Adrenal gland (tissue), 12 donors: ENCODE measurements around the gene POMT1. TPM values are rescaled to one million over a fixed set of nuclear protein-coding genes. Genes with fewer than 3 reads are reported as not detected.

Source experiments
- DNase-seq, 7 donors: peaks; one replicate each; pipeline ENCODE4 v3.0.0-alpha.2; 2019 to 2020
- H3K27ac ChIP-seq, 5 donors: fragments of 200-600 bp; sonication (generic) in 4 of 5; 1 replicate in 3 of 5; 2 replicates in 2 of 5; pipeline versions ENCODE4 v1.5.1 to v1.8.0; 2016 to 2020; ENCODE audit warnings: mild to moderate bottlenecking in 1 of 5
- H3K27me3 ChIP-seq: fragments of 200-600 bp; 2 replicates; pipeline ENCODE4 v1.8.0; 2021
- H3K36me3 ChIP-seq, 2 donors: fragments of 200-600 bp; replicated peaks in 1 of 2; 1 replicate in 1 of 2; 2 replicates in 1 of 2; pipeline versions ENCODE4 v1.5.1 to v1.8.0; 2018 to 2022
- H3K4me1 ChIP-seq, 2 donors: fragments of 200-600 bp; replicated peaks in 1 of 2; 1 replicate in 1 of 2; 2 replicates in 1 of 2; pipeline versions ENCODE4 v1.5.1 to v1.8.0; 2018 to 2021
- H3K4me3 ChIP-seq, 4 donors: fragments of 200-600 bp; sonication (generic) in 3 of 4; one replicate each; pipeline ENCODE4 v1.5.1; 2016 to 2018
- H3K9me3 ChIP-seq, 3 donors: fragments of 200-600 bp; sonication (generic) in 1 of 3; replicated peaks in 1 of 3; 1 replicate in 2 of 3; 2 replicates in 1 of 3; pipeline versions ENCODE4 v1.5.1 to v1.8.0; 2016 to 2021
- POLR2A ChIP-seq, 2 donors: fragments of 450-650 bp; IDR thresholded peaks; one replicate each; pipeline ENCODE4 v1.6.1; 2017; ENCODE audit warnings: antibody characterized with exemption in 2 of 2, mild to moderate bottlenecking in 2 of 2, moderate library complexity in 1 of 2
- WGBS, 4 donors: extraction: QIAGEN DNeasy Blood & Tissue Kit in 2 of 4; methylation state at CpG; one replicate each; pipeline versions ENCODE4 v1.1.5 to v1.1.7; 2013 to 2017; 5-methylcytosine and 5-hydroxymethylcytosine counted together
- intact Hi-C, 2 donors: fragments of 100-400 bp; cut with DNase I; formaldehyde crosslinking; loops; one replicate each; pipeline versions ENCODE4 v1.14.1 to v1.15.0; 2022 to 2023
- polyA plus RNA-seq, 3 donors: library from polyadenylated mRNA; stranded (reverse); fragments of 200-250 nt in 2 of 3; fragments of 350-450 nt in 1 of 3; fragmentation: Illumina TruSeq in 1 of 3; extraction: RNeasy Lipid Tissue Mini Kit (QIAGEN cat#74804) in 1 of 3; gene quantifications; one replicate each; pipeline ENCODE4 v1.2.3, GENCODE V29; 2013 to 2014
- total RNA-seq, 9 donors: library from RNA; depleted of rRNA in 4 of 9; stranded (reverse); fragments of >200 nt in 4 of 9; fragments of 120-200 nt in 1 of 9; fragmentation: NEBNext Ultra II Directional in 1 of 9; extraction: Animal tissue kit (Norgen Biotek cat#: 25700) in 1 of 9; gene quantifications; one replicate each; pipeline versions ENCODE4 v1.1.0 to v1.2.4, GENCODE V29; 2013 to 2023
- TF ChIP-seq, protein P1 (sequence below), 6 experiments: fragments of 450-650 bp in 4 of 6; fragments of 200-600 bp in 2 of 6; sonication (generic) in 1 of 6; IDR thresholded peaks; 1 replicate in 5 of 6; 2 replicates in 1 of 6; pipeline versions ENCODE4 v1.5.1 to v1.8.0; 2016 to 2021; ENCODE audit warnings: antibody characterized with exemption in 6 of 6, mild to moderate bottlenecking in 2 of 6, moderate library complexity in 1 of 6
- donor health status: healthy with polysubstance abuse.
- donor health status: Bipolar disorder and iron deficiency.
- donor health status: DM: yes; HTN: yes; CAD: no.
- donor health status: DM: no; HTN: no; CAD: no.
- donor health status: DM: no; HTN: no; CAD: no.
- donor health status: DM: yes; HTN: yes; CAD: no.

POMT1 gene
- total and polyA plus RNA-seq, 12 donors: 10.1 to 60.9 (median 33.0) TPM

DNA sequence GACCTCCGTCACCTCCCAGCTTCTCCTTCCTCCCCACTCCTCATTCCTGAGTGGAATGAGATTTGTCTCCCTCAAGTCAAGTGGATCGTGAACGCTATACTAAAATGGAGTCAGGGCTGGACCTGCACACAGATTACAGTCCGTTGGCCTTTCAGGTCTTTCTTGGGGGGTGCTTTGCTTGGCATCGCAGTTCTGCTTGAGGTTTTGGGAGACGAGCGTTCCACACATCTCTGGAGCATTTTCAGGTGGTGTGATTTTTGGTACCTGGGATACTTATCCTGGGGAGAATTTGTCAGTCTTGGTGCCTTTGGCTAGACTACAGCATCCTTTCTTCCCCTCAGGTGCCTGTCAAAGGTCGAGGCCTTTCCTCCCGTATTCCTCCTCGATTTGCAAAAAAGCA lies 23.8 kb upstream of the POMT1 start:
- peaks cover 0 to 100% of the 10 kb centered on the region in 2 donors for H3K36me3 ChIP-seq

GRCh38 chr9:131480258-131480657 lies 22.5 kb upstream of the POMT1 start:
- 57 to 83% (median 63%) methylated on average over 1 of the region's 1 CpG for WGBS, 4 donors
- no peaks in the 10 kb centered on the region for H3K9me3 ChIP-seq
- H3K27ac ChIP-seq: no peak overlapping the region
- no peaks in the 10 kb centered on the region for H3K27me3 ChIP-seq
- no peak overlapping the region for H3K4me3 ChIP-seq
- DNase-seq: no peak
- no peaks in the 10 kb centered on the region for H3K4me1 ChIP-seq
- intact Hi-C loops: loop anchor here in 1 of 2 donors (10.0 kb wide), 1 partner anchor 95 kb away; no protein-coding TSS in a partner anchor
- TF ChIP-seq POLR2A (IDR thresholded peaks at IDR 0.05): no peak
- TF ChIP-seq, protein P1, sequence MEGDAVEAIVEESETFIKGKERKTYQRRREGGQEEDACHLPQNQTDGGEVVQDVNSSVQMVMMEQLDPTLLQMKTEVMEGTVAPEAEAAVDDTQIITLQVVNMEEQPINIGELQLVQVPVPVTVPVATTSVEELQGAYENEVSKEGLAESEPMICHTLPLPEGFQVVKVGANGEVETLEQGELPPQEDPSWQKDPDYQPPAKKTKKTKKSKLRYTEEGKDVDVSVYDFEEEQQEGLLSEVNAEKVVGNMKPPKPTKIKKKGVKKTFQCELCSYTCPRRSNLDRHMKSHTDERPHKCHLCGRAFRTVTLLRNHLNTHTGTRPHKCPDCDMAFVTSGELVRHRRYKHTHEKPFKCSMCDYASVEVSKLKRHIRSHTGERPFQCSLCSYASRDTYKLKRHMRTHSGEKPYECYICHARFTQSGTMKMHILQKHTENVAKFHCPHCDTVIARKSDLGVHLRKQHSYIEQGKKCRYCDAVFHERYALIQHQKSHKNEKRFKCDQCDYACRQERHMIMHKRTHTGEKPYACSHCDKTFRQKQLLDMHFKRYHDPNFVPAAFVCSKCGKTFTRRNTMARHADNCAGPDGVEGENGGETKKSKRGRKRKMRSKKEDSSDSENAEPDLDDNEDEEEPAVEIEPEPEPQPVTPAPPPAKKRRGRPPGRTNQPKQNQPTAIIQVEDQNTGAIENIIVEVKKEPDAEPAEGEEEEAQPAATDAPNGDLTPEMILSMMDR (IDR thresholded peaks at IDR 0.05): no peak
- peaks cover 0 to 100% of the 10 kb centered on the region in 2 donors for H3K36me3 ChIP-seq

More for the DNA sequence above, 23.8 kb upstream of the POMT1 start:
- H3K4me3 ChIP-seq: no peak overlapping the region
- intact Hi-C loops: loop anchor here in 1 of 2 donors (5.0 to 10.0 kb wide), 2 partner anchors 84 to 127 kb away; partner anchors contain the start of gene PRRC2B
- DNase-seq: no peak
- no peak for TF ChIP-seq POLR2A (IDR thresholded peaks at IDR 0.05)
- TF ChIP-seq, protein P1 (IDR thresholded peaks at IDR 0.05): no peak
- H3K27me3 ChIP-seq: no peaks in the 10 kb centered on the region
- no peaks in the 10 kb centered on the region for H3K9me3 ChIP-seq
- WGBS, 4 donors: 83 to 90% (median 89%) methylated on average over 10 of the region's 10 CpGs
- no peaks in the 10 kb centered on the region for H3K4me1 ChIP-seq
- no peak overlapping the region for H3K27ac ChIP-seq

DNA sequence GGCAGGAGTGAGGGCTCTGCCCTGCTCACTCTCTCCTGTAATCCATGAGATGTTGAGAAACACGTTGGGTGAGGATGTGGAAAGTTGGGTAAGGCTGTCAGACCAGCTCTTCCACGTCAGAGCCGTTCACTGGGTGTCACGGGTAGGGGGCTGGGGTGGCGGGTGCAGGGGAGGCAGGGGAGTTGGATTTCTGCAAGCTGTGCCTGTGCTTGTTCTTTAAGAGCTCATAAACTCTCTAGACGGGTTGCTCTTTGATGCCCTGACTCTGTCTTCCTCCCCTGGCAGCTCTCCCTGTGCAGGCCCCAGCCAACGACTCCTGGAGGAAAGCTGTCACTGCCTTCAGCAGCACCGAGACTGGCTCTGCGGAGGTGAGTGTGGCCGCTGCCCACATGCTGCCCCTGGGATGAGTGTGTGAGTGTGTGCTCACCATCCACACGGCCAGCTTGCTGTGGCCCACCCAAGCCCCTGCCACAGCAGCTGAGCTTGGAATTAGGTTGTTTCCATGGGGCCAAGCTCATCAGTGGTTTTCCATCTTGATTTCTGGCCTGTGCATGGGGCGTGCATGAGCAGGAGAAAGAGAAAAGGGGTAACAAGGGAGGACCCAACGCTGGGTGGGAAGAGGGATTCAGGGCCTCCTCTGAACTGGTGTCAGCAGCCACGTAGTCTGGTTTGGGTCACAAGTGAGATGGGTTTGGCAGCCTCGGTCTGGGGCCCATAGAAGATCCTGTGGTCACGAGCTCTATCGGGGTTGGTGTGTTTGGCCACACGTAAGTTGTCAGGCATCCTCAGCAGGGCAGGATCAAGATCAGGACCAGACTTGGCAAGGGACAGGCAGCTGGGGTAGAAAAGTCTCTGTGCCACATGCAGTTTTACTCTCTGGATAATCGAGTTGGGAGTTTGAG lies 21.0 kb upstream of the POMT1 start:
- DNase-seq: no peak
- intact Hi-C loops: loop anchor here in 1 of 2 donors (10.0 kb wide), 1 partner anchor 97 kb away; no protein-coding TSS in a partner anchor
- no peak for TF ChIP-seq POLR2A (IDR thresholded peaks at IDR 0.05)
- TF ChIP-seq, protein P1 (IDR thresholded peaks at IDR 0.05): no peak
- Histone ChIP-seq H3K27me3 (no peaks in the 10 kb centered on the region), H3K4me1 (no peaks in the 10 kb centered on the region), H3K4me3 (no peak overlapping the region), H3K36me3 (peaks cover 0 to 100% of the 10 kb centered on the region in 2 donors), H3K27ac (no peak overlapping the region), H3K9me3 (no peaks in the 10 kb centered on the region)
- 84 to 90% (median 86%) methylated on average over 18 to 19 of the region's 19 CpGs for WGBS, 4 donors

GRCh38 chr9:131482343-131483006 lies 20.2 kb upstream of the POMT1 start:
- H3K27me3 ChIP-seq: no peaks in the 10 kb centered on the region
- intact Hi-C loops: loop anchor here in 1 of 2 donors (10.0 kb wide), 1 partner anchor 98 kb away; no protein-coding TSS in a partner anchor
- no peak overlapping the region for H3K27ac ChIP-seq
- peaks cover 0 to 100% of the 10 kb centered on the region in 2 donors for H3K36me3 ChIP-seq
- H3K4me1 ChIP-seq: no peaks in the 10 kb centered on the region
- 85 to 87% (median 86%) methylated on average over 14 to 24 of the region's 24 CpGs for WGBS, 4 donors
- no peaks in the 10 kb centered on the region for H3K9me3 ChIP-seq
- TF ChIP-seq POLR2A (IDR thresholded peaks at IDR 0.05): no peak
- TF ChIP-seq, protein P1 (IDR thresholded peaks at IDR 0.05): no peak
- no peak overlapping the region for H3K4me3 ChIP-seq
- DNase-seq: no peak
